22Rv1 (cell line): Measurements from ENCODE around the gene MTNR1B.

Experiments used
- ZFX ChIP-seq: fragments of 450-650 bp; IDR thresholded peaks from 2 replicates; pipeline ENCODE4 v1.6.1; 2017; ENCODE audit warnings: antibody characterized with exemption, borderline replicate concordance
- TF ChIP-seq, protein P1 (sequence below): fragments of 450-650 bp; IDR thresholded peaks from 2 replicates; pipeline ENCODE4 v1.5.1; 2017; ENCODE audit warnings: mild to moderate bottlenecking

DNA sequence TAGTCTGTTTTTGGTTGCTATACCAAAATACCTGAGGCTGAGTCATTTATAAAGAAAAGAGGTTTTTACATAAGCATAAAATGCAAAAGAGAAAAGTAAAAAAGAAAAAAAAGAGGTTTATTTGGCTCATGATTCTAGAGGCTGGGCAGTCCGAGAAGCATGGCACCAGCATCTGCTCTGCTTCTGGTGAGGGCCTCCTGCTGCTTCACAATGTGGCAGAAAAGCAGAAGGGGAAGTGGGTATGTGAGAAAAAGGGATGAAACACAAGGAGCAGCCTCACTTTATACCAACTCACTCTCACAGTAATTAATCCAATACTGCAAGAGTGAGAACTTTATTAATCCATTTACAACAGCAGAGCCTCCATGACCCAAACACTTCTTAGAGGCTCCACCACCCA, 47.1 kb downstream of the MTNR1B start:
- TF ChIP-seq, protein P1, sequence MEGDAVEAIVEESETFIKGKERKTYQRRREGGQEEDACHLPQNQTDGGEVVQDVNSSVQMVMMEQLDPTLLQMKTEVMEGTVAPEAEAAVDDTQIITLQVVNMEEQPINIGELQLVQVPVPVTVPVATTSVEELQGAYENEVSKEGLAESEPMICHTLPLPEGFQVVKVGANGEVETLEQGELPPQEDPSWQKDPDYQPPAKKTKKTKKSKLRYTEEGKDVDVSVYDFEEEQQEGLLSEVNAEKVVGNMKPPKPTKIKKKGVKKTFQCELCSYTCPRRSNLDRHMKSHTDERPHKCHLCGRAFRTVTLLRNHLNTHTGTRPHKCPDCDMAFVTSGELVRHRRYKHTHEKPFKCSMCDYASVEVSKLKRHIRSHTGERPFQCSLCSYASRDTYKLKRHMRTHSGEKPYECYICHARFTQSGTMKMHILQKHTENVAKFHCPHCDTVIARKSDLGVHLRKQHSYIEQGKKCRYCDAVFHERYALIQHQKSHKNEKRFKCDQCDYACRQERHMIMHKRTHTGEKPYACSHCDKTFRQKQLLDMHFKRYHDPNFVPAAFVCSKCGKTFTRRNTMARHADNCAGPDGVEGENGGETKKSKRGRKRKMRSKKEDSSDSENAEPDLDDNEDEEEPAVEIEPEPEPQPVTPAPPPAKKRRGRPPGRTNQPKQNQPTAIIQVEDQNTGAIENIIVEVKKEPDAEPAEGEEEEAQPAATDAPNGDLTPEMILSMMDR, result no peak
- TF ChIP-seq ZFX, result no peak
